Mononuclear cell (primary cell): Measurements from ENCODE around the gene MSRB3. TPM values are rescaled to one million over a fixed set of nuclear protein-coding genes. Genes with fewer than 3 reads are reported as not detected.

ENCODE experiments used
- H3K27me3 ChIP-seq: 2 replicates; pipeline ENCODE4 v1.6.0; 2011; ENCODE audit warnings: low read length, control low read depth; ENCODE audit not compliant: insufficient read depth
- H3K4me1 ChIP-seq: 2 replicates; pipeline ENCODE4 v1.5.1; 2011; ENCODE audit warnings: mild to moderate bottlenecking, low read length, control low read depth; ENCODE audit not compliant: insufficient read depth
- H3K4me3 ChIP-seq: 2 replicates; pipeline ENCODE4 v1.5.1; 2011; ENCODE audit warnings: mild to moderate bottlenecking, low read length, moderate library complexity
- H3K9me3 ChIP-seq: 2 replicates; pipeline ENCODE4 v1.5.1; 2011; ENCODE audit warnings: low read depth, mild to moderate bottlenecking, control low read depth, low read length
- total RNA-seq: library from RNA; depleted of rRNA; stranded (reverse); fragments of >200 nt; gene quantifications from one replicate; pipeline ENCODE4 v1.2.3, GENCODE V29; 2012

The MSRB3 gene
- 1.4 TPM for total RNA-seq

DNA sequence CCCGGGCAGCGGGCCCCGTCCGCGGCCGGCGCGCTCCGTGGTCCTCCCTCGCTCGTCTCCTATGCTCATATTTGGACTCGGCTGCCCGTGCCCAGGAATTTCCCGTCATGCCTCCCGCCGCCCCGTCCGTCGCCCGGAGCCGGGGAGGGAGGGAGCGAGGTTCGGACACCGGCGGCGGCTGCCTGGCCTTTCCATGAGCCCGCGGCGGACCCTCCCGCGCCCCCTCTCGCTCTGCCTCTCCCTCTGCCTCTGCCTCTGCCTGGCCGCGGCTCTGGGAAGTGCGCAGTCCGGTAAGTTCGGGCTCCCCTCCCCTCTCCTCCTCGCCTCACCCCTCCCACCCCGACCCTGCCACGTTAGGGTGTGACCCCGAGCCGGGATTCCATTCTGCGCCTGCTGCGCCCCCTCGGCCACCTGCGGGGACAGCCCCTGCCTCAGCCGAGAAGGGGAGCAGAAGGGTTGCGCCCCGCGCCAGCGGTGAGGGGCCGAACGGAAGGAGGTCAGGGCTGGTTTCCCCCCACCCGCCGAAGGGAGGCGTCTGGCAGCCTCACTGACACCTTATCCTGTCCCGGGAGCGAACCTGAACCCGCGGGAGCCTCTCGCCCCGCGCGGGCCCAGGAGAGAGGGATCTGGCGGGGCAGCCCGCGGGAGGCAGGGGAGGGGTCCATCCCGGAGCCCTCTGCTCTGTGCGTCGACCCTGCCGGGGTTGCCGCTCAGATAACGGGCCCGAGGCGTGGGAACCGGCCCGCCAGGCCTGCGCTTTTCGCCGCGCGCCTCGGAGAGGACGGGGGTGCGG lies at the start of gene MSRB3:
TSS of gene MSRB3 (plus strand) at position 108 of the 793 bp plus-strand sequence. CDS start 29,897 bp downstream, outside the sequence.
- no peaks in the 10 kb centered on the region for H3K9me3 ChIP-seq
- peaks cover 19% of the 10 kb centered on the region for H3K27me3 ChIP-seq
- H3K4me1 ChIP-seq, result peaks cover 18% of the 10 kb centered on the region
- peak within 1 kb of the TSS; percentile 54 for H3K4me3 ChIP-seq

DNA sequence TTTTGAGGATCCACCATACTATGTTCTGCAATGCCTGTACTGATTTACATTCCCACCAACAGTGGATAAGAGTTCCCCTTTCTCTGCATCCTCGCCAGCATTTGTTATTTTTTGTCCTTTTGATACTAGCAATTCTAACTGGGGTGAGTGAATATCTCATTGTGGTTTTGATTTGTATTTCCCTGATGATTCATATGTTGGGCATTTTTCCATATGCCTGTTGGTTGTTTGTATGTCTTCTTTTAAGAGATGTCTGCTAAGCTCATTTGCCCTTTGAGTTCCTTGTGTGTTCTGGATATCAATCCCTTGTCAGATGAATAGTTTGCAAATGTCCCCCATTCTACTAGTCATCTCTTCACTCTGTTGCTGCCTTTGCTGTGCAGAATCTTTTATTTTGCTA lies 49.0 kb upstream of the MSRB3 start:
- no peaks in the 10 kb centered on the region for H3K4me1 ChIP-seq
- peaks cover 21% of the 10 kb centered on the region for H3K9me3 ChIP-seq
- H3K27me3 ChIP-seq, result no peaks in the 10 kb centered on the region
- H3K4me3 ChIP-seq, result no peak overlapping the region

DNA sequence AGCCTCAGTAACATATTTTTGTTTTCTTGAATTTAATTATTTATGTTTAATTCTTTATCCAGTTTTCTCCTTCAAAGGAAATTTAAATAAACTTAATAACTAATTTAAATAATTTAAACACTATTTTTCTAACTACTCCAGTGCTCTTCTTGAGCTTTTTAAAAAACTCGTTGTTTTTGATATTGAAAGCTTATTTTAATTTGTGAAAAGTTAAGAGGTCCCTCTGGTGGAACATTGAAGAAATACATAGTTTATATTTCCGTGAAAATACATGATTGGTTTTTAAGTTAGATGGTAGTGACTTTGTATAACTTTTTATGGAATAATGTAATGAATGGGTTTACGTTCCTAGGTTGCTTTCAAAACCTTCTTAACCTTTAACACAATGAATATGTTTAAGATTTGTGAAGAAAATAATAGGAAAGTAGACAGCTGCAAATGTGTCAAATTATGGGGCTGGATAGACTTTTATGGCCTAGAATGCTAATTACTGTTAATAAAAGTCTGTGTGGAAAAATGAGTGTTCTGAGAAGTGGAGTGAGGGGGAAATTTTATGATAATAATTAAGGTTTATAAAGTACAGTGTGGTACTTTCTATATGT lies 45.9 kb upstream of the MSRB3 start:
- Histone ChIP-seq H3K4me1 (no peaks in the 10 kb centered on the region), H3K4me3 (no peak overlapping the region), H3K9me3 (peaks cover 21% of the 10 kb centered on the region)

DNA sequence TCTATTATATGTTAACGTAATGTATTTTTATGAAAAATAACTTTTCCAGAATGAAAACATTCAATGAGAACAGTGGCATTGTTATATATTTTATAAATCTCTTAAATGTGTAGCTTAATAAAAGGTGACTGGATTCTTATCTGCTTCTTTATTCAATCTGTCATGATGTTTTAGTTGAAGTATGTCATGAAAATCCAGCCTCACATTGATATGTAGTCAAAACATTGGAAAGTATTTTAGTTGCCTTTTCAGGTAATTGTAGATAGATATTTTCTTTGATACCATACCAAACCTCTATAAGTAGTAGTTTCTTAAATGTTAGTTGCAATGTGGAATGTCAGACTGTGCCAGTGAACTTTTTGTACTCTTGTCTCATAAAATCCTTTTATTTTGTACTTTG lies 41.3 kb upstream of the MSRB3 start:
- Histone ChIP-seq H3K9me3 (no peaks in the 10 kb centered on the region), H3K27me3 (no peaks in the 10 kb centered on the region), H3K4me1 (no peaks in the 10 kb centered on the region), H3K4me3 (no peak overlapping the region)

More for the DNA sequence above, 45.9 kb upstream of the MSRB3 start:
- no peaks in the 10 kb centered on the region for H3K27me3 ChIP-seq

DNA sequence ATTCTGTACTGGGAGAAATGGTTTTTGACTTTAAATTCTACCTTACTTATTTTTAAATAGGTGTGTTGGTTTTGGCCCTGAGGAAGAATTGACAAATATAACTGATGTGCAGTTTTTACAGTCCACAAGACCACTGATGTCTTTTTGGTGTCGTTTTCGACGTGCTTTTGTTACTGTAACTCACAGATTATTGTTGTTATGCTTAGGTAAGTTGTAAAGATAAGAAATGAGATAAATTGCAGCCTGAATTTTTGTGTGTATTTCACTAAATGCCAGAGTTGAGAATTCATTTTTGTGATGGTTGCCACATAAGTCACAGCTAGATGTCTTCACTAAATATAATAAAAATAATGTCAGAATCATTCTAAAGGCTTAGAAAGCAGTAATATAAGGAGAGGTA lies 39.9 kb upstream of the MSRB3 start:
- H3K27me3 ChIP-seq, result no peaks in the 10 kb centered on the region
- no peaks in the 10 kb centered on the region for H3K4me1 ChIP-seq
- no peaks in the 10 kb centered on the region for H3K9me3 ChIP-seq
- H3K4me3 ChIP-seq, result no peak overlapping the region

DNA sequence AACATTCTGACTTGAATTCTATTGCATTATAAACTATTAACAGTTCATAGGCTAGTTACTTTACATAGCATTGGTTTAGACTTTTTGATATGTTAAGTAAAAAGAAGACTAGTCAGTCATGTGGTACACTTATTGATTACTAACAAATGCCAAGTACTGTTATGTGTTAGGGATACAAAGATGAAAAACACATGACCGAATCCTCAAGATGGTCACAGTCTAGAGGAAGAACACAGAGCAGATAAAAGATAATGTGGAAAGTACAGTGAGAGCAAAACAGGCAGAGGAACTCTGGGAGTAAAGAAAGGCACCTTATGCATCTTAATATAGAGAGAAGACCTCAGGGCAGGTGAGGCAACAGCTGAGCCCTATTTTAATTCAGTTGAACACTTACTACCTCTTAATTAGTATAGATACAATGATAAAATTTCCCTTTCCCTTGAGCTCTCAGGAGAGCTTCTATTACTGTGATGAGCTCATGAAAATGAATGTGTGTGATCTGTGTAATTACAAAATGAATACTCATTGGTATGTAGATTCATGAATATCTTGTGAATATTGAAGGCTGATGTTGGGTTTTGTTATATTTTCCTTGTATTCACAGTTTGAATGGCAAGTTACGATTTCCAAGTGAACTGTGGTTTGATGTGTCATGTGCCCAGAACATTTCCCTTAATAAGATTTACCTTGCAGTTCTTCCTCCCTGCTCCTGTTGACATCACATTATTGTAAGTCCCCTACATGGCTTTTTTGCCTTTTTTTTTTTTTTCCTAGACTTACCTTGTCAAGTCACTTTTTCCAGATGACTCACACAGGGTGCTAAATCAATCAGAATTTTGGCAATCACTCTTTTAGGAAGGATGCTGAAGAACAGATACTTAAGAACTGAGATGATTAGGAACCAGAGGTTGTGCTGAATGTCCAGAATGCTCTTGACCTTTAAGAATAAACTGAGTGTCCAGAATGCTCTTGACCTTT lies 29.5 kb upstream of the MSRB3 start:
- Histone ChIP-seq H3K9me3 (no peaks in the 10 kb centered on the region), H3K27me3 (no peaks in the 10 kb centered on the region), H3K4me1 (no peaks in the 10 kb centered on the region), H3K4me3 (no peak overlapping the region)

DNA sequence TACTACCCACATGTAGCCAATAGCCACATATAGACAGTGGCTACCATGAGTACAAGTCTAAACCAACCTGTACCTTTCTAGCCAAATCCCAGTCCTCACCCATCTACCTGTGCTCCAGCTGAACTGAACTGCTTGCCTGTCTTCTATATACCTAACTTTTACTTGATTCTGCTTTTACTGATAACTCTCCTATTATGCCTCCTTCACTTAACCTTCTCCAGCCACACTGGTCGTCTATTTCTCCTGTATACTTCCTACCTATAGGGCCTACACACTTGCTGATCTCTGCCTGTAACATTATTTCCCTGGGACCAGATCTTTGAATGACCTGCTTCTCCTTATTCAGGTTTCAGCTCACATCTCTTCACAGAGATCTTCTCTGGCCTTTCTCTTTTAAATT lies 26.0 kb upstream of the MSRB3 start:
- no peaks in the 10 kb centered on the region for H3K9me3 ChIP-seq

DNA sequence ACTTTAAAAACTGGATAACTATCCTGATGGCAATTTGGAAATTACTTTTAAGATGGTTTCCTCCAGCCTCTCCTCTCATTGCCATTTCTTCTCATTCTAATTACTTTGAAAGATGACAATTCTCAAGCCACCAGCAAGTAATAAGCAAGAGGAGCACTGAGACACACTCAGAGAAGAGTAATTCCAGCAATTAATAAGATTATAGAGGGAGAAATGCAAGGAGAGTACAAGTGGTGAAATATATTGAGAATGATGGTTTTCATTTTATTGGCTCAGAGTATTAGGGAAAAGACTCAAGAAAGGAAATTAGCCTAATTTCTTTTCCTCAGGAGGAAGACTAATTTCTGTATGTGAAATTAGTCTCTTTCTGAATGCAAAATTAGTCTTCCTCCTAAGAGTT lies 20.5 kb upstream of the MSRB3 start:
- no peak overlapping the region for H3K4me3 ChIP-seq
- H3K4me1 ChIP-seq, result no peaks in the 10 kb centered on the region
- no peaks in the 10 kb centered on the region for H3K9me3 ChIP-seq
- no peaks in the 10 kb centered on the region for H3K27me3 ChIP-seq

More for the DNA sequence above, 26.0 kb upstream of the MSRB3 start:
- no peaks in the 10 kb centered on the region for H3K27me3 ChIP-seq
- H3K4me1 ChIP-seq, result no peaks in the 10 kb centered on the region
- H3K4me3 ChIP-seq, result no peak overlapping the region

DNA sequence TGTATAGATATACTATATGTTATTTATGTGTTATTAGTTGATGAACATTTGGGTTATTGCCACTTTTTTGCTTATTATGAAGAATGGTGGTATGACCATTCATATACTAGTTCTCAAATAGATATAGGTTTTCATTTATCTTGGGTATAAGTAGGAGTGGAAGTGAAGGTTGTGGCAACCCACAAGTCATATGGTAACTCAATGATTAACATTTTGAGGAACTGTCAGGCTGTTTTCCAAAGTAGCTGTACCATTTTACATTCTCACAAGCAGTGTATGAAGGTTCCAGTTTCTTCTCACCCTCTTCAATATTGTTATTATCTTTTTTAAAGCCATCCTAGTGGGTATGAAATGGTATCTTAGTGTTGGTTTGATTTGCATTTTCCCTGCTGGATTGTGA lies 19.0 kb upstream of the MSRB3 start:
- Histone ChIP-seq H3K4me1 (no peaks in the 10 kb centered on the region), H3K4me3 (no peak overlapping the region), H3K9me3 (no peaks in the 10 kb centered on the region), H3K27me3 (no peaks in the 10 kb centered on the region)

DNA sequence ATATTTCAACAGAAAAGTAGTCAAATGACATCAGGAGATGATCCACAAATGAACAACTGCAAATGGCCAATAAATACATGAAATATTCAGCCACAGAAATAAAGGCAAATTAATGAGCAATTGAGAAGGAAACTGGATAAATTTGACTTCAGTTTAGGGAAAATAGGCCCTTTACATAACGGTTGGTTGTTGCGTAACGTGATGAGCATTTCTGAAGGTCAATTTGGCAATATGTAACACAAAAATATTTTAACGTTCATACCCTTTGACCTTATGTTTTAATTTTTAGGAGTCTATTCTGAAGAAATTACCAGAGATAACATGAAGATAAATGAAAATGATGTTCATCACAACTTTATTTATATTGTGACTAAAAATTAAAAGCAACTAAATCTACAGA lies 14.7 kb upstream of the MSRB3 start:
- Histone ChIP-seq H3K4me3 (no peak overlapping the region), H3K4me1 (no peaks in the 10 kb centered on the region), H3K9me3 (no peaks in the 10 kb centered on the region), H3K27me3 (no peaks in the 10 kb centered on the region)

DNA sequence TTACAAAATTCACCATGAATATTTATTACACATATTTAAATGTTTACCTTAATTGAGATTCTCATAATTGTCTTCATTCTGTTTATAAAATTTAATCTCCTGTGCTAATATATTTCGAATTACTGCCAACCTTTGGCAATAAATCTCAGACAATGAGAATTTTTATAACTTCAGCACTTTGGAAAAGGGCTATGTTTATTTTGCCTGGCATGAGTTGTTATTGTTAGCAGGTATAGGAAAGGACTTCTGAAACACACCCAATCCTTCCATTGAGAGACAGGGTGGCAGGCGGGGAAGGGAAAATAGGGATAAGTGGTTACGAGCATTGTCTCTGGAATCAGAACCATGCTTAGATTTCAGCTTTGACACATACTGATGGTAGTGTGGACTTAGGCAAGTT lies 12.1 kb upstream of the MSRB3 start:
- H3K27me3 ChIP-seq, result no peaks in the 10 kb centered on the region
- no peak overlapping the region for H3K4me3 ChIP-seq
- H3K9me3 ChIP-seq, result no peaks in the 10 kb centered on the region
- no peaks in the 10 kb centered on the region for H3K4me1 ChIP-seq

DNA sequence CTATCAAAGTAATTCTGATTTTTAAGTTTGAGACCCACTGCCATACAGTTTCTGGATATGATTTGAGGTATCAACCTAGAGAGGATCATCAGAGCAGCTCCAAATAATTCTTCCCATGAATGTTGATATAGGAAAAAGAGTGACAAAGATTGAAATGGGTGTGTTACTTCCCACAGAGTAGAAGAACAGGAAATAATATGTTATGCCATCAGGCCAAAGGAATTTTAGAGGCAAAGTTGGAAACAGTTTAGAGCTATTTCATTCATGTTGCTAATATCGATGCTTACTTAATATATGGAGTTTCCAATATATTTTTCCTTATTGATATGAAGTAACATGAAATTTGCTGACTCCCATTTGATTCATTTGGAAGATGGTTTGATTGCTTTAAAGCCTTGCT lies 8.9 kb upstream of the MSRB3 start:
- Histone ChIP-seq H3K4me1 (no peaks in the 10 kb centered on the region), H3K9me3 (no peaks in the 10 kb centered on the region), H3K4me3 (no peak overlapping the region), H3K27me3 (peaks cover 3% of the 10 kb centered on the region)

DNA sequence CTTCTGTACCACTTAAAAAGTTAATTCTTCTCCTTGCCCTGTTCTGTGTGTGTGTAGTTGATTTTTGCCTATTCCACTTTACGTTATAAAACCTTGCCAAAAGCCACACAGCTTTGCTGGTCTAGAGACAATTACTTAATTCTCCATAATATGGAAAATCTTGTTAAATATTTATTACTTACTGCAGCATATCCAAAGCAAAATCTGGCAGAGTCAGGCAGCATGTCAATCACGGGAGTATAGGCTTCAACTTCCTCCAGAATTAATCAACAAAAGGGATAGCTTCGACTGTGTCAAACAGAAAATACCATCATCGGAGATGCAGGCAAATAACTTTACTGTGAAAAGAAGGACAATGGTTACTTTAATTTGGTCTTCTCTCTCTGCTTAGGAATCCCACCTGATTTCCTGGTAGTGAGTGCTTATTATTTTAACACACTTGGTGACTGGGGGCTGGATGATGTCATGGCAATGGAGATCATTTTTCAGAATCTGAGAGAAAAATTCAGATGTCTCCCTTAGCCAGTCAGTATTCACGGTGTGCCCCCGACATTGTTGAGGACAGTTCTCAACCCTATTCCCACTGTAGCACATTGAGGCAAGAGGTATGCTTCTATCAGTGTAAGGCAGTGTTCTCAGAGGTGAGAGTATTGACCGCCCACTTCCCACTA lies 3.7 kb upstream of the MSRB3 start:
- Histone ChIP-seq H3K27me3 (peaks cover 13% of the 10 kb centered on the region), H3K9me3 (no peaks in the 10 kb centered on the region), H3K4me3 (no peak overlapping the region), H3K4me1 (peaks cover 18% of the 10 kb centered on the region)

DNA sequence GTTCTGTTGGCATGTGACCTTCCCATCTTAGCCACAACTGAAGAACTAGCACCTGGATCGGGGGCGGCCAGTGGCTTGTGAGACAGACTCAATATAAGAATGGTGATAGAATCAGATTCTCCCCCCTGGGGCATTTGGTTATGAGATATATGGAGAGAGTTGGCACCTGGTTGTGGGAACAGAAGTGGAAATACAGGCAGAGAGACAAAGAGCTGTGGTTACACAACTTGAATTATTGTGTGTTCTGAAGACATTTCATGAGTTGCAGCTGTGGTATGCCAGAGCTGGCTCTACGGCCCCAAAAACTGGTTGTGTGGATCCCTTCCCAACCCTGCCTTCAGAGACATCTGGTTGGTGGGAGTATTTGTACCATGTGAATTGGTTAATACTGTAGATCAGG lies 2.9 kb upstream of the MSRB3 start:
- Histone ChIP-seq H3K27me3 (peaks cover 19% of the 10 kb centered on the region), H3K9me3 (no peaks in the 10 kb centered on the region), H3K4me3 (no peak overlapping the region), H3K4me1 (peaks cover 18% of the 10 kb centered on the region)
